ENCODE data around the gene EP400. TPM values are rescaled to one million over a fixed set of nuclear protein-coding genes. Genes with fewer than 3 reads are reported as not detected.
"Not testable (repeated sequence)": the region's sequence is repeated elsewhere in the genome, so short reads cannot be mapped to it uniquely, and the experiment has no call there.

Gene EP400
- total and polyA plus RNA-seq, 2 donors (not counting 1 experiment from before 2014, with no cell fraction given) = 3.4 to 12.4 TPM

DNA sequence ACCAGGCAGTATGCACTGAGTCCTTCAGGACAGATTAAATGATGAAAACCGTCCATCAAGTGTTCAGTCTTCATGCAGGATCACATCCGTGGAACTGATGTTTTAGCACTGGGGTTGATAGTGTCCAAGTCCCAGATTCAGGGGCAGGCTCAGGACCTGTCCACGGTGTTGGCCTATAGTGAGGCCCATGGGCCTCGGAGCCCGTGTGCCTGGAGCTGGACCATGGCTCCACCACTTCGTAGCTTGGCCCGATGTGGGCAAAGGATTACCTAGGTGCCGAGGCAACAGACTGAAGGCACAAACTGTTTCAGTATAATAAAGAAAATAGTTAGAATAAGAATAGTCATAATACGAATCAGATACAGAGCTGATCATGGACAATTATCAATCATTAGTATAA lies 152.6 kb downstream of the EP400 start:
- no peak for TF ChIP-seq EZH2 (IDR thresholded peaks at IDR 0.05; ENCODE audit: low read length, missing control alignments)
- TF ChIP-seq, protein P1, sequence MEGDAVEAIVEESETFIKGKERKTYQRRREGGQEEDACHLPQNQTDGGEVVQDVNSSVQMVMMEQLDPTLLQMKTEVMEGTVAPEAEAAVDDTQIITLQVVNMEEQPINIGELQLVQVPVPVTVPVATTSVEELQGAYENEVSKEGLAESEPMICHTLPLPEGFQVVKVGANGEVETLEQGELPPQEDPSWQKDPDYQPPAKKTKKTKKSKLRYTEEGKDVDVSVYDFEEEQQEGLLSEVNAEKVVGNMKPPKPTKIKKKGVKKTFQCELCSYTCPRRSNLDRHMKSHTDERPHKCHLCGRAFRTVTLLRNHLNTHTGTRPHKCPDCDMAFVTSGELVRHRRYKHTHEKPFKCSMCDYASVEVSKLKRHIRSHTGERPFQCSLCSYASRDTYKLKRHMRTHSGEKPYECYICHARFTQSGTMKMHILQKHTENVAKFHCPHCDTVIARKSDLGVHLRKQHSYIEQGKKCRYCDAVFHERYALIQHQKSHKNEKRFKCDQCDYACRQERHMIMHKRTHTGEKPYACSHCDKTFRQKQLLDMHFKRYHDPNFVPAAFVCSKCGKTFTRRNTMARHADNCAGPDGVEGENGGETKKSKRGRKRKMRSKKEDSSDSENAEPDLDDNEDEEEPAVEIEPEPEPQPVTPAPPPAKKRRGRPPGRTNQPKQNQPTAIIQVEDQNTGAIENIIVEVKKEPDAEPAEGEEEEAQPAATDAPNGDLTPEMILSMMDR (conservative IDR thresholded peaks at IDR 0.05 in 1 of 2, IDR thresholded peaks at IDR 0.05 in 1 of 2; ENCODE audit: low read depth in 1 of 2, low read length in 2 of 2) = no peak
- no peaks in the 10 kb centered on the region for H4K20me1 ChIP-seq (ENCODE audit: control insufficient read depth, extremely low read depth, insufficient read depth, low read length)
- no peaks in the 10 kb centered on the region for H3K9me3 ChIP-seq (ENCODE audit: control insufficient read depth, insufficient read depth, low read depth, low read length)
- no peak overlapping the region for H3K4me3 ChIP-seq (replicated peaks in 1 of 4; ENCODE audit: control extremely low read depth in 1 of 4, insufficient read depth in 1 of 4, low read depth in 3 of 4, low read length in 4 of 4)
- no peaks in the 10 kb centered on the region for H3K4me1 ChIP-seq (ENCODE audit: control insufficient read depth, extremely low read depth, insufficient read depth, low read length)
- no peak overlapping the region for H2AFZ ChIP-seq (ENCODE audit: low read length)
- no peak overlapping the region for H3K27ac ChIP-seq (ENCODE audit: insufficient read depth, low read length)
- peaks cover 10% of the 10 kb centered on the region for H3K36me3 ChIP-seq (ENCODE audit: control insufficient read depth, insufficient read depth, low read length)
- no peaks in the 10 kb centered on the region for H3K27me3 ChIP-seq (ENCODE audit: control insufficient read depth, insufficient read depth, low read length)
- no peak for DNase-seq (ENCODE audit: low read depth in 2 of 2)
- no peaks in the 10 kb centered on the region for H3K79me2 ChIP-seq (ENCODE audit: control insufficient read depth, insufficient read depth, low read length)
- no peak overlapping the region for H3K4me2 ChIP-seq (ENCODE audit: extremely low read depth, insufficient read depth, low read length)
- no peak overlapping the region for H3K9ac ChIP-seq (ENCODE audit: insufficient read depth, low read length)

DNA sequence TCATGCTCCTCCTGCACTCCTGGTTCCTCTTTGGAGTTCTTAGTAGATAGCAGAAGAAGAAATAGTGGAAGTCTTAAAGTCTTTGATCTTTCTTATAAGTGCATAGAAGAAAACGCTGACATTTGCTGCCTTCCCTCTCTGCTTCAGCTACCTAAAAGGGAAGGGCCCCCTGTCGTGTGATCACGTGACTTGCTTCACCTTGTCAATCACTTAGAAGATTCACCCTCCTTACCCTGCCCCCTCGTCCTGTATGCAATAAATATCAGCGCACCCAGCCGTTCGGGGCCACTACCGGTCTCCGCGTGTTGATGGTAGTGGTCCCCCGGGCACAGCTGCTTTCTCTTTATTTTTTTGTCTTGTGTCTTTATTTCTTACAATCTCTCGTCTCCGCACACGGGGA lies 153.3 kb downstream of the EP400 start:
- H3K27me3 ChIP-seq (ENCODE audit: control insufficient read depth, insufficient read depth, low read length); H3K4me2 ChIP-seq (ENCODE audit: extremely low read depth, insufficient read depth, low read length); H2AFZ ChIP-seq (ENCODE audit: low read length); DNase-seq (ENCODE audit: low read depth in 2 of 2); H3K9ac ChIP-seq (ENCODE audit: insufficient read depth, low read length); H3K4me3 ChIP-seq (replicated peaks in 1 of 4; ENCODE audit: control extremely low read depth in 1 of 4, insufficient read depth in 1 of 4, low read depth in 3 of 4, low read length in 4 of 4); H3K79me2 ChIP-seq (ENCODE audit: control insufficient read depth, insufficient read depth, low read length); H3K27ac ChIP-seq (ENCODE audit: insufficient read depth, low read length); H3K9me3 ChIP-seq (ENCODE audit: control insufficient read depth, insufficient read depth, low read depth, low read length); H3K4me1 ChIP-seq (ENCODE audit: control insufficient read depth, extremely low read depth, insufficient read depth, low read length); H4K20me1 ChIP-seq (ENCODE audit: control insufficient read depth, extremely low read depth, insufficient read depth, low read length): not testable (repeated sequence)
- H3K36me3 ChIP-seq (ENCODE audit: control insufficient read depth, insufficient read depth, low read length) = peaks cover 10% of the 10 kb centered on the region

DNA sequence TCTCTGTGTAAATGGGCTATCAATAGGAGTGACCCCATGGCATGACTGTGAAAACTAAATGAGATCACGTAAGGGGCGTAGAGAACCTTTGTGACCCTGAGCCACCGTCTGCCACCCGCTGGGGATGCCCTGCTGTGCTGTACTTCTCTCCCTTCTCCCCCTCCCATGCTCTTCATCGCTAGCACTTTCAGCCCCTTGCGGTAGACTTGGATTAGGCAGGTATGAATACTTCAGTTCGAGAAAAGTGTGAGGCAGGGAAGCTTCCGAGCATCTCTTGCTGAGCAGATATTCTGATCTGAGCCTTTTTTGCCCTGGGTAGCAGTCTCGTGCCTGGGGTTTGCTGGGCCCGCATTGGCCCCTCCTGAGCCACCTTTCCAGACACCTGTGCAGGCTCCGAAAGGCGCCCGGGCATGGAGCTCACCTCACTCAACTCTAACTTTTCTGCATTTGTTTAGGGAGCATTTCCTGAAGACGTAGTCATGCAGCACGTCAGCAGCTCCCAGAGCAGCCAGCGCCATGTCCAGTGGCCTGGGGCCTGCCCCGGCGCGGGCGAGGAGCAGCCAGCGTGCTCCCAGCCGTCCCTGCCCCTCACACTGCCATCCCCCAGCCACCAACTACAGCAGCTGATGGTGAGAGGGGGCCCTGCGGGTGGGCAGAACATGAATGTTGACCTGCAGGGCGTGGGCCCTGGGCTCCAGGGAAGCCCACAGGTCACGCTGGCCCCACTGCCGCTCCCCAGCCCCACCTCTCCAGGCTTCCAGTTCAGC lies 154.0 kb downstream of the EP400 start:
- no peaks in the 10 kb centered on the region for H3K9me3 ChIP-seq (ENCODE audit: control insufficient read depth, insufficient read depth, low read depth, low read length)
- no peaks in the 10 kb centered on the region for H3K79me2 ChIP-seq (ENCODE audit: control insufficient read depth, insufficient read depth, low read length)
- H3K4me2 ChIP-seq (ENCODE audit: extremely low read depth, insufficient read depth, low read length) = no peak overlapping the region
- H3K36me3 ChIP-seq (ENCODE audit: control insufficient read depth, insufficient read depth, low read length) = peaks cover 10% of the 10 kb centered on the region
- no peak for DNase-seq (ENCODE audit: low read depth in 2 of 2)
- H4K20me1 ChIP-seq (ENCODE audit: control insufficient read depth, extremely low read depth, insufficient read depth, low read length) = no peaks in the 10 kb centered on the region
- H3K9ac ChIP-seq (ENCODE audit: insufficient read depth, low read length) = no peak overlapping the region
- TF ChIP-seq, protein P1 (conservative IDR thresholded peaks at IDR 0.05 in 1 of 2, IDR thresholded peaks at IDR 0.05 in 1 of 2; ENCODE audit: low read depth in 1 of 2, low read length in 2 of 2) = no peak
- TF ChIP-seq EZH2 (IDR thresholded peaks at IDR 0.05; ENCODE audit: low read length, missing control alignments) = no peak
- no peaks in the 10 kb centered on the region for H3K4me1 ChIP-seq (ENCODE audit: control insufficient read depth, extremely low read depth, insufficient read depth, low read length)
- H3K4me3 ChIP-seq (replicated peaks in 1 of 4; ENCODE audit: control extremely low read depth in 1 of 4, insufficient read depth in 1 of 4, low read depth in 3 of 4, low read length in 4 of 4) = no peak overlapping the region
- H3K27me3 ChIP-seq (ENCODE audit: control insufficient read depth, insufficient read depth, low read length) = no peaks in the 10 kb centered on the region
- no peak overlapping the region for H2AFZ ChIP-seq (ENCODE audit: low read length)
- H3K27ac ChIP-seq (ENCODE audit: insufficient read depth, low read length) = no peak overlapping the region
